A673 (cell line): Measurements from ENCODE around the gene CDKN3.

Experiments used
- CTCF ChIP-seq: fragments of 300-800, 200-600 bp; sonication (generic); conservative IDR thresholded peaks from 2 replicates; pipeline ENCODE4 v1.5.1; 2017; ENCODE audit warnings: low read depth, mild to moderate bottlenecking, antibody characterized with exemption, low read length, moderate library complexity, mixed read lengths
- EZH2 ChIP-seq: fragments of 200-600 bp; sonication (generic); IDR thresholded peaks from 2 replicates; pipeline ENCODE4 v1.6.1; 2017; ENCODE audit warnings: borderline replicate concordance, low read depth, mild to moderate bottlenecking, mixed read lengths, antibody characterized with exemption, low read length; ENCODE audit not compliant: poor library complexity, severe bottlenecking

GRCh38 chr14:54369343-54369742, 27.5 kb upstream of the CDKN3 start:
- TF ChIP-seq CTCF (no peak), EZH2 (no peak)
